Measurements from ENCODE around the gene INSIG2.

DNA sequence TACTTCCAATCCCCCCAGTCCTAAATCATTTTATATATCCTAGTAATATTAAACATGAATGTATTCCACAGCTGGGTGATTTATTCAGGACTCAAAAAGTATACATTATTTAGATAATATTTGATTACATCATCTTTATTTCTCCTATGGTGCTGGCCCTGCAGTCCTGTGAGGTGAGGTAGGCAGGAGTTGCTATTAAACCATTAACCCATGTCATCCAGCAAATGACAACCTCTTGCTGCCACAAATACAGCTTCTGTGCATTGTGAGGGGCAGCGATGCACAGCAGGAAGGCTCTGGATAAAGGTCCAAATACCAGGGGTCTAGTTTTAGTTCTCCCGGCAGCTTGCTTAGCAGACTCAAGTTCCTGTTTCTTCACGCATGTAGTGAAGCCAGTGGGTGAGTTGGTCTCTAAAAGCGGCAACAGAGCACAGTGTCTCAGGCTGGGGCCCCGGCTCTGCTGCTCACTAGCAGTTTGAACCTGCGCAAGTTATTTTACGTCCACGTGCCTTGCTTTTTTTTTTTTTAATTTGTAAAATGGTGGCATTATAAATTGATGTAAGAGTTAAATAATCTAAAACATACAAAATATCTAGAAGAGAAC, 36.1 kb downstream of the INSIG2 start:
- no peak for TF ChIP-seq CTCF (IDR thresholded peaks at IDR 0.05)
- no peak for TF ChIP-seq EP300 (IDR thresholded peaks at IDR 0.05)
- no peak for TF ChIP-seq POLR2A (IDR thresholded peaks at IDR 0.05)

Data from tibial nerve (tissue), 4 donors.